ENCODE data around the gene MICALL2.

DNA sequence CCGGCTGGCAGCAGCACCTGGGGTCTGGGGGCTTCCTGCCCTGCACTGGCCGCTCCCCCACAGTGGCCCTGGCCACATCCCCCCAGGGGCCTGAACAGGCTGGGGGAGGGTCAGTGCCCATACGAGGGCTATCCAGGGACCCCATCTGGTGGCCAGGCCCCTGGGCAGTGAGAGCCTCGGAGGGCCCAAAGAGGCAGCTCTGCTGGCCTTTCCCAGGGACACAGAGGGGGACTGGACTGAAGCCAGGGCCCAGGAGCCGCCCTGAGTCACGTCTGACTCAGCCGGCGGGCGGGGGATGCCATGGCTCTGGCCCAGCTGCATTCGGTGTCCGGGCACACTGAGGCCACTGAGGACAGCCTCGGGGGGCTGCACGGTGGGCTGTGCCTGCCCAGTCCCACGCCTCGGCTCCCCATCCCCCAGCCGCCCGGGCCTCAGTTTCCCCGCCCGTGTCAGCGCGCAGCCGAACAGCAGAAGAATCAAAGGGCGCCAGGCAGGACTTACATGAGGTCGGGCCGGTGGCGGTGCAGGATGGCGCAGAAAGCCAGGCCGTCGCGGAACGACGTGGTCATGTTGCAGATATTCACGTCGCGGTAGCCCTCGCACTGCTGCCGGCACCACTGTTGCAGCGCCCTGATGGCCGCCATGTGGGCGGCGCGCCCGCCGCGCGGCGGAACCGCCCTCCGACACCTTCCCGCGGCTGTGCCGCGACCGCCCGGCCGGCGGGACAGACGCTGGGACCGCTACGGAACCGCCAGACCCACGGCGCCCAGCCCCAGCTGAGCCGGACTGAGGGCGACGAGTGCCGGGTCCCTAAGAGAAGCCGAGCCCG is at the start of gene MICALL2:
- peak in 1 of 2 donors; percentile 84 for TF ChIP-seq POLR2A (IDR thresholded peaks at IDR 0.05)
- TF ChIP-seq, protein P1, sequence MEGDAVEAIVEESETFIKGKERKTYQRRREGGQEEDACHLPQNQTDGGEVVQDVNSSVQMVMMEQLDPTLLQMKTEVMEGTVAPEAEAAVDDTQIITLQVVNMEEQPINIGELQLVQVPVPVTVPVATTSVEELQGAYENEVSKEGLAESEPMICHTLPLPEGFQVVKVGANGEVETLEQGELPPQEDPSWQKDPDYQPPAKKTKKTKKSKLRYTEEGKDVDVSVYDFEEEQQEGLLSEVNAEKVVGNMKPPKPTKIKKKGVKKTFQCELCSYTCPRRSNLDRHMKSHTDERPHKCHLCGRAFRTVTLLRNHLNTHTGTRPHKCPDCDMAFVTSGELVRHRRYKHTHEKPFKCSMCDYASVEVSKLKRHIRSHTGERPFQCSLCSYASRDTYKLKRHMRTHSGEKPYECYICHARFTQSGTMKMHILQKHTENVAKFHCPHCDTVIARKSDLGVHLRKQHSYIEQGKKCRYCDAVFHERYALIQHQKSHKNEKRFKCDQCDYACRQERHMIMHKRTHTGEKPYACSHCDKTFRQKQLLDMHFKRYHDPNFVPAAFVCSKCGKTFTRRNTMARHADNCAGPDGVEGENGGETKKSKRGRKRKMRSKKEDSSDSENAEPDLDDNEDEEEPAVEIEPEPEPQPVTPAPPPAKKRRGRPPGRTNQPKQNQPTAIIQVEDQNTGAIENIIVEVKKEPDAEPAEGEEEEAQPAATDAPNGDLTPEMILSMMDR (IDR thresholded peaks at IDR 0.05) = no peak
